H9 (cell line): ENCODE data around the gene EIF1B. TPM values are rescaled to one million over a fixed set of nuclear protein-coding genes. Genes with fewer than 3 reads are reported as not detected.

Source experiments
- DNase-seq: peaks from one replicate; pipeline ENCODE4 v3.0.0-alpha.2; 2017
- H2AFZ ChIP-seq: one replicate; pipeline ENCODE4 v1.6.1; 2013; ENCODE audit warnings: mild to moderate bottlenecking, low read length, control low read depth, moderate library complexity
- H2AK5ac ChIP-seq: 2 replicates; pipeline ENCODE4 v1.6.1; 2013; ENCODE audit warnings: low read length, control low read depth, mixed read lengths; ENCODE audit not compliant: insufficient read length
- H2BK120ac ChIP-seq: one replicate; pipeline ENCODE4 v1.6.1; 2013; ENCODE audit warnings: low read depth, mild to moderate bottlenecking, low read length, control low read depth, inconsistent platforms; ENCODE audit not compliant: poor library complexity, severe bottlenecking
- H2BK12ac ChIP-seq: 2 replicates; pipeline ENCODE4 v1.6.1; 2013; ENCODE audit warnings: low read length, control low read depth, mixed read lengths, low read depth; ENCODE audit not compliant: insufficient read length
- H2BK15ac ChIP-seq: 2 replicates; pipeline ENCODE4 v1.6.1; 2013; ENCODE audit warnings: low read depth, low read length, control low read depth
- H2BK20ac ChIP-seq: one replicate; pipeline ENCODE4 v1.6.1; 2013; ENCODE audit warnings: low read depth, mild to moderate bottlenecking, low read length, control low read depth, inconsistent platforms; ENCODE audit not compliant: poor library complexity, severe bottlenecking
- H2BK5ac ChIP-seq: 2 replicates; pipeline ENCODE4 v1.6.1; 2013; ENCODE audit warnings: low read length, control low read depth, mixed read lengths; ENCODE audit not compliant: insufficient read length
- H3K14ac ChIP-seq: 2 replicates; pipeline ENCODE4 v1.6.1; 2013; ENCODE audit warnings: low read length, control low read depth; ENCODE audit not compliant: insufficient read depth
- H3K18ac ChIP-seq: 2 replicates; pipeline ENCODE4 v1.6.1; 2013; ENCODE audit warnings: low read depth, mild to moderate bottlenecking, mixed read lengths, low read length, control low read depth; ENCODE audit not compliant: insufficient read length
- H3K23ac ChIP-seq: 2 replicates; pipeline ENCODE4 v1.6.1; 2013; ENCODE audit warnings: low read length, control low read depth, mixed read lengths, low read depth; ENCODE audit not compliant: insufficient read length
- H3K23me2 ChIP-seq: 2 replicates; pipeline ENCODE4 v1.6.1; 2013; ENCODE audit warnings: low read depth, mild to moderate bottlenecking, mixed read lengths, low read length, control low read depth; ENCODE audit not compliant: insufficient read length, poor library complexity, severe bottlenecking
- H3K27ac ChIP-seq: 2 replicates; pipeline ENCODE4 v1.5.1; 2013; ENCODE audit warnings: low read length, control low read depth, mixed read lengths, low read depth; ENCODE audit not compliant: insufficient read length
- H3K27me3 ChIP-seq: 2 replicates; pipeline ENCODE4 v1.6.1; 2013; ENCODE audit warnings: low read length, control low read depth, inconsistent platforms; ENCODE audit not compliant: insufficient read depth
- H3K4ac ChIP-seq: 2 replicates; pipeline ENCODE4 v1.6.1; 2013; ENCODE audit warnings: low read depth, mild to moderate bottlenecking, control low read depth, inconsistent platforms, low read length, moderate library complexity
- H3K4me1 ChIP-seq: 2 replicates; pipeline ENCODE4 v1.6.1; 2013; ENCODE audit warnings: low read length, control low read depth, inconsistent platforms; ENCODE audit not compliant: insufficient read depth
- H3K4me2 ChIP-seq: 2 replicates; pipeline ENCODE4 v1.6.1; 2013; ENCODE audit warnings: low read length, control low read depth, mixed read lengths; ENCODE audit not compliant: insufficient read length, insufficient read depth
- H3K56ac ChIP-seq: 2 replicates; pipeline ENCODE4 v1.6.1; 2013; ENCODE audit warnings: low read depth, mild to moderate bottlenecking, mixed read lengths, low read length, control low read depth; ENCODE audit not compliant: insufficient read length
- H3K79me1 ChIP-seq: 2 replicates; pipeline ENCODE4 v1.6.1; 2013; ENCODE audit warnings: low read depth, mild to moderate bottlenecking, moderate library complexity, low read length, control low read depth, inconsistent platforms; ENCODE audit not compliant: insufficient read depth, poor library complexity, severe bottlenecking
- H3K79me2 ChIP-seq: 2 replicates; pipeline ENCODE4 v1.6.1; 2013; ENCODE audit warnings: low read length, control low read depth, inconsistent platforms; ENCODE audit not compliant: insufficient read depth
- H3K9ac ChIP-seq: 2 replicates; pipeline ENCODE4 v1.6.1; 2013; ENCODE audit warnings: low read length, control low read depth, mixed read lengths; ENCODE audit not compliant: insufficient read length; ENCODE audit errors: extremely low read depth
- H3K9me3 ChIP-seq: one replicate; pipeline ENCODE4 v1.6.1; 2013; ENCODE audit warnings: low read depth, low read length, inconsistent platforms; ENCODE audit not compliant: control insufficient read depth
- H3T11ph ChIP-seq: one replicate; pipeline ENCODE4 v1.6.1; 2013; ENCODE audit warnings: mild to moderate bottlenecking, low read length, control low read depth, inconsistent platforms
- H4K20me1 ChIP-seq: one replicate; pipeline ENCODE4 v1.6.1; 2013; ENCODE audit not compliant: control insufficient read depth, insufficient read length, insufficient read depth
- H4K5ac ChIP-seq: 2 replicates; pipeline ENCODE4 v1.6.1; 2013; ENCODE audit warnings: low read depth, mild to moderate bottlenecking, mixed read lengths, low read length, control low read depth; ENCODE audit not compliant: insufficient read length
- H4K8ac ChIP-seq: replicated peaks from 2 replicates; pipeline ENCODE4 v1.6.1; 2013; ENCODE audit warnings: low read length, control low read depth, mixed read lengths, low read depth; ENCODE audit not compliant: insufficient read length
- H4K91ac ChIP-seq: 2 replicates; pipeline ENCODE4 v1.6.1; 2013; ENCODE audit warnings: low read depth, mild to moderate bottlenecking, moderate library complexity, mixed read lengths, low read length, control low read depth; ENCODE audit not compliant: insufficient read length
- H3K27ac Mint-ChIP-seq, 3 experiments: 2 replicates in 2 of 3; 3 replicates in 1 of 3; pipeline ENCODE4 v1.8.0; 2020 to 2021; ENCODE audit warnings: mixed read lengths in 3 of 3, mild to moderate bottlenecking in 1 of 3, moderate library complexity in 1 of 3
- H3K27me3 Mint-ChIP-seq: 2 replicates; pipeline ENCODE4 v1.8.0; 2021; ENCODE audit warnings: low read depth, mild to moderate bottlenecking, moderate library complexity, mixed read lengths
- H3K36me3 Mint-ChIP-seq, 3 experiments: 2 replicates in 2 of 3; 3 replicates in 1 of 3; pipeline ENCODE4 v1.8.0; 2020 to 2021; ENCODE audit warnings: low read depth in 3 of 3, mixed read lengths in 3 of 3; ENCODE audit not compliant: insufficient read depth in 1 of 3
- H3K4me1 Mint-ChIP-seq, 2 experiments: 2 replicates each; pipeline ENCODE4 v1.8.0; 2020; ENCODE audit warnings: mixed read lengths in 2 of 2
- H3K4me3 Mint-ChIP-seq, 2 experiments: 2 replicates in 1 of 2; 3 replicates in 1 of 2; pipeline ENCODE4 v1.8.0; 2020 to 2021; ENCODE audit warnings: mild to moderate bottlenecking in 2 of 2, mixed read lengths in 2 of 2, moderate library complexity in 1 of 2
- H3K9me3 Mint-ChIP-seq, 2 experiments: 2 replicates in 1 of 2; 3 replicates in 1 of 2; pipeline ENCODE4 v1.8.0; 2020; ENCODE audit warnings: mild to moderate bottlenecking in 2 of 2, mixed read lengths in 2 of 2, moderate library complexity in 1 of 2
- WGBS: extraction: QIAGEN DNeasy Blood & Tissue Kit; methylation state at CpG from one replicate; pipeline ENCODE4 v1.1.7; 2013; ENCODE audit warnings: missing lambda C conversion rate, low lambda C conversion rate, mixed read lengths; ENCODE audit not compliant: insufficient read length; ENCODE audit errors: extremely low coverage; 5-methylcytosine and 5-hydroxymethylcytosine counted together
- total RNA-seq: library from RNA; stranded (reverse); gene quantifications from 2 replicates; pipeline ENCODE4 v1.2.1, GENCODE V29; 2021
- TF ChIP-seq, protein P1 (sequence below): fragments of 200-600 bp; sonication (generic); conservative IDR thresholded peaks from 3 replicates; pipeline ENCODE4 v1.8.0; 2021; ENCODE audit warnings: antibody characterized with exemption, mild to moderate bottlenecking

The EIF1B gene
- total RNA-seq, 1 experiment from 2014 or later = 133 TPM

DNA sequence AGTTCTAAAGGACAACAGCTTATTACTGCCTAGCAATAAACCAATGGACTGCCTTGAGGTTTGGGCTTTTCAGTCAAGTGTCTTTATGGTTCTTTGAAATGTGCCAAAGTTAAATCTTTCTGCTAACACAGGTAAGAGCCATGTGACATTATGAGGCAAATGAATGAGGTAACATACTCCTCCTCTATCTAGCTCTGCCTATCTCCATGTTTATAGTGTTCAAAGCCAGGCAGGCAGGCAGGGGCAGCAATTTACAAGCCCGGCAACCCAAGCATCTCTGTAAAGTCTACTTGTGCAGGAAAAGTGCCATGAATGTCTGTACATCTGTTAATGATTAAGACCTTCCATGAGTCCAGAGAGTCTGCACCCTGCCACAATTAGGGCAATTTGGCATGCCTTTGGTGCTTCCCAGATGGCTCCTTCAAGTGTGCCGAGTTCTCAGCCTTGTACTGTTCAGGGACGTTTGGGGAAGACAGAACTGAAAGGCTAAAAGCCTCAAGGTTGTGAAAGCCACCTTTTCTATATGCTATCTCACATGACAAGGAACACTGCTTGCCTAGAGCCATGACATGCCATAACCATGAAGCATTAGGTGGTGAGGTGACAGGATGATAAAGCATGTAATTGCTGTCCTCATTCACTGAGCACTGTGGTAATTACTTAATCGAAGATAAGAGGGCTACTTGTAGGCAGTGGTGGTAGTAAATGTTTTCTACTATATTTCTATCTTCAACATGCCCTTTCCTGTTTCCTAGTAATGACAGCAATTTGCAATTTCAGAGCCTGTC lies 41.4 kb upstream of the EIF1B start:
- H3K27ac ChIP-seq = no peak overlapping the region
- WGBS = no CpG with 5 or more reads among the region's 4 CpGs

More for the DNA sequence above, 41.4 kb upstream of the EIF1B start:
- Histone ChIP-seq H2AK5ac (no peak overlapping the region), H3T11ph (no peak overlapping the region), H3K79me1 (no peaks in the 10 kb centered on the region), H2BK5ac (no peak overlapping the region), H3K27me3 (no peaks in the 10 kb centered on the region), H2AFZ (no peak overlapping the region), H3K9me3 (no peaks in the 10 kb centered on the region), H2BK12ac (no peak overlapping the region), H3K14ac (no peak overlapping the region), H4K5ac (no peak overlapping the region), H3K23me2 (no peaks in the 10 kb centered on the region), H2BK20ac (no peak overlapping the region), H3K4me2 (no peak overlapping the region), H3K79me2 (no peaks in the 10 kb centered on the region), H4K20me1 (no peaks in the 10 kb centered on the region), H4K91ac (no peak overlapping the region), H2BK120ac (no peak overlapping the region), H3K56ac (no peak overlapping the region), H2BK15ac (no peak overlapping the region), H4K8ac (no peak overlapping the region), H3K4ac (no peak overlapping the region), H3K23ac (no peak overlapping the region), H3K9ac (no peak overlapping the region), H3K4me1 (no peaks in the 10 kb centered on the region), H3K18ac (no peak overlapping the region)
- peaks cover 5% of the 10 kb centered on the region for H3K27me3 Mint-ChIP-seq
- H3K4me1 Mint-ChIP-seq = peaks cover 6% of the 10 kb centered on the region in 2 experiments; a peak in 3 of 4 replicates
- H3K36me3 Mint-ChIP-seq = peaks cover 0 to 4% (median 0%) of the 10 kb centered on the region in 3 experiments; a peak in 3 of 7 replicates
- H3K27ac Mint-ChIP-seq = no peak overlapping the region; a peak in 1 of 7 replicates
- no peak overlapping the region for H3K4me3 Mint-ChIP-seq
- H3K9me3 Mint-ChIP-seq = no peaks in the 10 kb centered on the region; a peak in 1 of 5 replicates
- DNase-seq = no peak
- TF ChIP-seq, protein P1, sequence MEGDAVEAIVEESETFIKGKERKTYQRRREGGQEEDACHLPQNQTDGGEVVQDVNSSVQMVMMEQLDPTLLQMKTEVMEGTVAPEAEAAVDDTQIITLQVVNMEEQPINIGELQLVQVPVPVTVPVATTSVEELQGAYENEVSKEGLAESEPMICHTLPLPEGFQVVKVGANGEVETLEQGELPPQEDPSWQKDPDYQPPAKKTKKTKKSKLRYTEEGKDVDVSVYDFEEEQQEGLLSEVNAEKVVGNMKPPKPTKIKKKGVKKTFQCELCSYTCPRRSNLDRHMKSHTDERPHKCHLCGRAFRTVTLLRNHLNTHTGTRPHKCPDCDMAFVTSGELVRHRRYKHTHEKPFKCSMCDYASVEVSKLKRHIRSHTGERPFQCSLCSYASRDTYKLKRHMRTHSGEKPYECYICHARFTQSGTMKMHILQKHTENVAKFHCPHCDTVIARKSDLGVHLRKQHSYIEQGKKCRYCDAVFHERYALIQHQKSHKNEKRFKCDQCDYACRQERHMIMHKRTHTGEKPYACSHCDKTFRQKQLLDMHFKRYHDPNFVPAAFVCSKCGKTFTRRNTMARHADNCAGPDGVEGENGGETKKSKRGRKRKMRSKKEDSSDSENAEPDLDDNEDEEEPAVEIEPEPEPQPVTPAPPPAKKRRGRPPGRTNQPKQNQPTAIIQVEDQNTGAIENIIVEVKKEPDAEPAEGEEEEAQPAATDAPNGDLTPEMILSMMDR = no peak
